Gastrocnemius medialis (tissue), 4 donors: ENCODE data around the gene ANAPC16.

Experiments used
- CTCF ChIP-seq, 5 experiments: fragments of 450-650 bp in 3 of 5; fragments of 200-600 bp in 2 of 5; sonication (generic) in 2 of 5; IDR thresholded peaks in 4 of 5; conservative IDR thresholded peaks in 1 of 5; 1 replicate in 4 of 5; 2 replicates in 1 of 5; pipeline ENCODE4 v1.5.1; 2016 to 2019; ENCODE audit warnings: antibody characterized with exemption in 5 of 5, mild to moderate bottlenecking in 3 of 5, moderate library complexity in 3 of 5
- POLR2A ChIP-seq, 2 donors: fragments of 450-650 bp; IDR thresholded peaks; one replicate each; pipeline ENCODE4 v1.6.1; 2017; ENCODE audit warnings: antibody characterized with exemption in 2 of 2, mild to moderate bottlenecking in 2 of 2, moderate library complexity in 2 of 2

GRCh38 chr10:72263613-72264241 is 47.9 kb downstream of the ANAPC16 start:
- no peak for TF ChIP-seq CTCF (IDR thresholded peaks at IDR 0.05 in 4 of 5, conservative IDR thresholded peaks at IDR 0.05 in 1 of 5)
- no peak for TF ChIP-seq POLR2A (IDR thresholded peaks at IDR 0.05)
